H1 (cell line): ENCODE data around the gene ANKRD6. TPM values are rescaled to one million over a fixed set of nuclear protein-coding genes. Genes with fewer than 3 reads are reported as not detected.

Experiments
- CTCF ChIA-PET: fragments of 300-600 bp; sonication (Branson Sonifier 250); formaldehyde crosslinking; loops from one replicate; lab custom pipeline; 2021; ENCODE audit not compliant: partially characterized antibody; lab: Charles Lee
- POLR2A ChIA-PET: fragments of 300-600 bp; sonication (Branson Sonifier 250); formaldehyde crosslinking; loops from one replicate; lab custom pipeline; 2021; ENCODE audit warnings: inconsistent platforms; ENCODE audit not compliant: partially characterized antibody; lab: Charles Lee
- DNase-seq, 2 experiments: peaks; one replicate each; pipeline versions ENCODE4 v3.0.0 to v3.0.0-alpha.2; 2010 to 2022; ENCODE audit warnings: low spot score in 2 of 2, low read depth in 1 of 2, mixed read lengths in 1 of 2
- FAIRE-seq: peaks from 2 replicates; lab custom pipeline; 2011; peaks lifted over from hg19 to GRCh38; lab: Jason Lieb, UNC
- H2AFZ ChIP-seq: 2 replicates; pipeline ENCODE4 v1.8.1; 2012; ENCODE audit warnings: low read length, inconsistent platforms
- H2AK5ac ChIP-seq: 2 replicates; pipeline ENCODE4 v1.6.1; 2013; ENCODE audit warnings: low read depth, low read length
- H2BK120ac ChIP-seq: replicated peaks from 2 replicates; pipeline ENCODE3; 2013; ENCODE audit warnings: low read depth, low read length, inconsistent platforms
- H2BK12ac ChIP-seq: 2 replicates; pipeline ENCODE4 v1.6.1; 2013; ENCODE audit warnings: low read depth, low read length
- H2BK15ac ChIP-seq: 2 replicates; pipeline ENCODE4 v1.6.1; 2013; ENCODE audit warnings: low read length
- H2BK20ac ChIP-seq: 2 replicates; pipeline ENCODE4 v1.6.1; 2013; ENCODE audit warnings: low read length
- H2BK5ac ChIP-seq: 2 replicates; pipeline ENCODE4 v1.6.1; 2013; ENCODE audit warnings: low read depth, low read length
- H3K14ac ChIP-seq: 2 replicates; pipeline ENCODE4 v1.6.1; 2013; ENCODE audit warnings: inconsistent platforms; ENCODE audit not compliant: insufficient read length
- H3K18ac ChIP-seq: 2 replicates; pipeline ENCODE4 v1.6.1; 2013; ENCODE audit warnings: low read length; ENCODE audit errors: extremely low read depth
- H3K23ac ChIP-seq: 2 replicates; pipeline ENCODE4 v1.6.1; 2013; ENCODE audit warnings: inconsistent platforms; ENCODE audit not compliant: insufficient read length
- H3K23me2 ChIP-seq: 2 replicates; pipeline ENCODE4 v1.6.1; 2013; ENCODE audit warnings: low read depth, low read length
- H3K27ac ChIP-seq: 2 replicates; pipeline ENCODE4 v1.6.1; 2011; ENCODE audit warnings: low read depth, low read length, inconsistent platforms
- H3K27me3 ChIP-seq, 4 experiments: replicated peaks in 1 of 4; 1 replicate in 1 of 4; 2 replicates in 3 of 4; pipeline versions ENCODE4 v1.6.1 to v1.8.1; 2011 to 2013; ENCODE audit warnings: low read length in 3 of 4, mild to moderate bottlenecking in 3 of 4, inconsistent platforms in 2 of 4, mixed read lengths in 2 of 4, moderate library complexity in 1 of 4; ENCODE audit not compliant: control insufficient read depth in 3 of 4, insufficient read depth in 3 of 4; ENCODE audit errors: extremely low read depth in 1 of 4
- H3K36me3 ChIP-seq, 4 experiments: 2 replicates each; pipeline versions ENCODE4 v1.6.1 to v1.8.1; 2011 to 2013; ENCODE audit warnings: mild to moderate bottlenecking in 4 of 4, low read length in 3 of 4, moderate library complexity in 2 of 4, control low read depth in 1 of 4, inconsistent platforms in 1 of 4; ENCODE audit not compliant: insufficient read depth in 4 of 4, control insufficient read depth in 2 of 4
- H3K4ac ChIP-seq: replicated peaks from 2 replicates; pipeline ENCODE3; 2013; ENCODE audit warnings: low read length, low read depth, mixed read lengths, inconsistent platforms; ENCODE audit not compliant: insufficient read length
- H3K4me1 ChIP-seq, 4 experiments: replicated peaks in 1 of 4; 1 replicate in 1 of 4; 2 replicates in 3 of 4; pipeline versions ENCODE4 v1.6.1 to v1.8.1; 2011 to 2013; ENCODE audit warnings: low read length in 3 of 4, inconsistent platforms in 2 of 4, mixed read lengths in 1 of 4; ENCODE audit not compliant: insufficient read depth in 4 of 4, control insufficient read depth in 3 of 4
- H3K4me2 ChIP-seq, 2 experiments: 2 replicates each; pipeline versions ENCODE4 v1.6.1 to v1.8.1; 2011 to 2013; ENCODE audit warnings: low read depth in 2 of 2, low read length in 2 of 2, control low read depth in 1 of 2, inconsistent platforms in 1 of 2, mild to moderate bottlenecking in 1 of 2; ENCODE audit not compliant: insufficient read depth in 1 of 2
- H3K4me3 ChIP-seq, 4 experiments: fragments of 200-600, 300-600 bp in 1 of 4; sonication (generic), shearing (Covaris generic), sonication (Bioruptor Twin) in 1 of 4; 2 replicates each; pipeline versions ENCODE4 v1.5.1 to v1.8.1; 2011 to 2016; ENCODE audit warnings: low read length in 4 of 4, low read depth in 3 of 4, control low read depth in 2 of 4, inconsistent platforms in 2 of 4, mild to moderate bottlenecking in 2 of 4, mixed read lengths in 1 of 4, moderate library complexity in 1 of 4; ENCODE audit not compliant: insufficient read depth in 2 of 4; ENCODE audit errors: extremely low read depth in 1 of 4
- H3K56ac ChIP-seq: replicated peaks from 2 replicates; pipeline ENCODE3; 2013; ENCODE audit warnings: low read depth, mild to moderate bottlenecking, mixed read lengths, low read length, inconsistent platforms; ENCODE audit not compliant: insufficient read length
- H3K79me1 ChIP-seq: 2 replicates; pipeline ENCODE4 v1.6.1; 2013; ENCODE audit warnings: low read depth, low read length, control low read depth
- H3K79me2 ChIP-seq, 2 experiments: 2 replicates each; pipeline versions ENCODE4 v1.6.1 to v1.8.1; 2012 to 2013; ENCODE audit warnings: low read length in 2 of 2, mild to moderate bottlenecking in 2 of 2, inconsistent platforms in 1 of 2; ENCODE audit not compliant: insufficient read depth in 2 of 2, control insufficient read depth in 1 of 2
- H3K9ac ChIP-seq, 4 experiments: replicated peaks in 1 of 4; 1 replicate in 1 of 4; 2 replicates in 3 of 4; pipeline versions ENCODE4 v1.6.1 to v1.8.1; 2011 to 2013; ENCODE audit warnings: low read depth in 3 of 4, low read length in 3 of 4, control low read depth in 2 of 4, mild to moderate bottlenecking in 2 of 4, moderate library complexity in 2 of 4, inconsistent platforms in 1 of 4; ENCODE audit errors: extremely low read depth in 1 of 4
- H3K9me3 ChIP-seq, 2 experiments: 2 replicates each; pipeline versions ENCODE4 v1.6.1 to v1.8.1; 2012 to 2013; ENCODE audit warnings: mild to moderate bottlenecking in 2 of 2, moderate library complexity in 2 of 2, control low read depth in 1 of 2, inconsistent platforms in 1 of 2, low read depth in 1 of 2, low read length in 1 of 2, mixed read lengths in 1 of 2; ENCODE audit not compliant: insufficient read depth in 2 of 2
- H4K20me1 ChIP-seq, 2 experiments: replicated peaks in 1 of 2; 2 replicates each; pipeline versions ENCODE3 to v1.8.1; 2011 to 2013; ENCODE audit warnings: inconsistent platforms in 2 of 2, low read length in 2 of 2, mild to moderate bottlenecking in 1 of 2; ENCODE audit not compliant: insufficient read depth in 2 of 2, control insufficient read depth in 1 of 2
- H4K5ac ChIP-seq: 2 replicates; pipeline ENCODE4 v1.6.1; 2013; ENCODE audit warnings: low read length, low read depth, mixed read lengths, inconsistent platforms; ENCODE audit not compliant: insufficient read length
- H4K8ac ChIP-seq: 2 replicates; pipeline ENCODE4 v1.8.0; 2013; ENCODE audit warnings: mild to moderate bottlenecking, moderate library complexity, low read length, inconsistent platforms; ENCODE audit not compliant: insufficient read depth; ENCODE audit errors: extremely low read depth
- H4K91ac ChIP-seq: replicated peaks from 2 replicates; pipeline ENCODE3; 2013; ENCODE audit warnings: low read length, mixed read lengths, inconsistent platforms; ENCODE audit not compliant: insufficient read length
- ATF2 ChIP-seq: IDR thresholded peaks from 2 replicates; pipeline ENCODE4 v1.6.1; 2012; ENCODE audit warnings: low read length, inconsistent platforms
- FOSL1 ChIP-seq: IDR thresholded peaks from 2 replicates; pipeline ENCODE4 v1.6.1; 2011; ENCODE audit warnings: mild to moderate bottlenecking, low read depth, low read length, moderate library complexity; ENCODE audit not compliant: insufficient read depth
- JUN ChIP-seq: IDR thresholded peaks from 2 replicates; pipeline ENCODE4 v1.6.1; 2011; ENCODE audit warnings: low read depth, mild to moderate bottlenecking, improper control_type of control experiment, low read length
- JUND ChIP-seq: IDR thresholded peaks from 2 replicates; pipeline ENCODE4 v1.6.1; 2011; ENCODE audit warnings: mild to moderate bottlenecking, improper control_type of control experiment, low read length
- MAFK ChIP-seq: IDR thresholded peaks from 2 replicates; pipeline ENCODE4 v1.6.1; 2012; ENCODE audit warnings: low read depth, mild to moderate bottlenecking, improper control_type of control experiment, low read length
- RBBP5 ChIP-seq: IDR thresholded peaks from 2 replicates; pipeline ENCODE4 v1.7.1; 2012; ENCODE audit warnings: low read depth, mild to moderate bottlenecking, inconsistent platforms, low read length, moderate library complexity, borderline replicate concordance
- RFX5 ChIP-seq: IDR thresholded peaks from 2 replicates; pipeline ENCODE4 v1.6.1; 2011; ENCODE audit warnings: low read depth, low read length, improper control_type of control experiment, borderline replicate concordance
- SIN3A ChIP-seq, 2 experiments: IDR thresholded peaks in 1 of 2; conservative IDR thresholded peaks in 1 of 2; 2 replicates each; pipeline ENCODE4 v1.6.1; 2011 to 2012; ENCODE audit warnings: low read length in 2 of 2, improper control_type of control experiment in 1 of 2, low read depth in 1 of 2, mild to moderate bottlenecking in 1 of 2
- SP2 ChIP-seq: IDR thresholded peaks from 2 replicates; pipeline ENCODE4 v1.6.1; 2012; ENCODE audit warnings: mild to moderate bottlenecking, low read length, inconsistent platforms
- TEAD4 ChIP-seq: IDR thresholded peaks from 2 replicates; pipeline ENCODE4 v1.6.1; 2012; ENCODE audit warnings: low read depth, low read length, inconsistent platforms, mixed read lengths
- WGBS, 2 experiments: shearing (Covaris generic) in 1 of 2; methylation state at CpG; one replicate each; pipeline versions ENCODE4 v1.1.6 to v1.1.7; 2013 to 2015; ENCODE audit warnings: low lambda C conversion rate in 2 of 2, mixed read lengths in 2 of 2, inconsistent platforms in 1 of 2, low coverage in 1 of 2, missing lambda C conversion rate in 1 of 2; ENCODE audit not compliant: insufficient replicate concordance in 2 of 2, insufficient coverage in 1 of 2, insufficient read length in 1 of 2; ENCODE audit errors: extremely low coverage in 1 of 2, missing lambda C conversion rate in 1 of 2; 5-methylcytosine and 5-hydroxymethylcytosine counted together
- polyA plus RNA-seq, 7 experiments: library from polyadenylated mRNA; depleted of rRNA in 3 of 7; stranded (reverse) in 5 of 7; unstranded in 2 of 7; fragments of >200 nt in 5 of 7; fragments of 200-250 nt in 2 of 7; gene quantifications; 1 replicate in 5 of 7; 2 replicates in 1 of 7; 4 replicates in 1 of 7; pipeline versions ENCODE4 v1.2.1 to v1.2.3, GENCODE V29; 2011 to 2013; ENCODE audit warnings: missing spikeins in 2 of 7, mixed read lengths in 2 of 7
- total RNA-seq: library from RNA; stranded (reverse); fragmentation: NEBNext Ultra II Directional; extraction: Animal tissue kit (Norgen Biotek cat#: 25700); gene quantifications from 2 replicates; pipeline ENCODE4 v1.2.1, GENCODE V29; 2021

Gene ANKRD6
- total and polyA plus RNA-seq, 2 of the 8 experiments (the other 6 are each of a cell fraction or from before 2014, with no cell fraction given): 5.9 to 12.8 TPM

- Histone ChIP-seq H4K91ac (no peak overlapping the region), H2BK20ac (no peak overlapping the region; the same call in 1 of the 2 replicates), H4K20me1 (no peaks in the 10 kb centered on the region), H4K8ac (no peak overlapping the region), H3K79me2 (0 out of 4 replicates have a peak, but pooled peaks cover 0 to 4% of the 10 kb centered on the region in 2 experiments), H3K23me2 (no peaks in the 10 kb centered on the region), H2BK5ac (peak overlapping the region; percentile 31; the same call in 1 of the 2 replicates), H3K4me2 (no peak overlapping the region), H3K27ac (0 out of 2 replicates have a peak overlapping the region, but pooled peaks have one; percentile 27), H2BK12ac (no peak overlapping the region), H3K4me3 (no peak overlapping the region), H2BK15ac (no peak overlapping the region), H3K56ac (no peak overlapping the region), H3K23ac (no peak overlapping the region), H2AFZ (no peak overlapping the region), H4K5ac (no peak overlapping the region), H3K36me3 (peaks cover 53 to 93% (median 79%) of the 10 kb centered on the region in 4 experiments), H3K9ac (no peak overlapping the region), H3K4me1 (peaks cover 12 to 26% (median 20%) of the 10 kb centered on the region in 4 experiments; a peak in 6 of 7 replicates), H3K4ac (no peak overlapping the region), H3K14ac (no peak overlapping the region), H2AK5ac (no peak overlapping the region), H3K9me3 (no peaks in the 10 kb centered on the region), H3K27me3 (no peaks in the 10 kb centered on the region), H2BK120ac (no peak overlapping the region), H3K18ac (no peak overlapping the region), H3K79me1 (peaks cover 2% of the 10 kb centered on the region; the same call in 1 of the 2 replicates)
- FAIRE-seq (no peak), DNase-seq (no peak)
- ChIA-PET POLR2A (no interaction called here), CTCF (no interaction called here)
- WGBS, 2 experiments: 90% methylated on average over 7 of the region's 7 CpGs; no CpG with 5 or more reads in 1 of the 2 experiments
- TF ChIP-seq RFX5 (no peak), TEAD4 (no peak), JUN (no peak), ATF2 (no peak), JUND (no peak), MAFK (no peak), SIN3A (conservative IDR thresholded peaks at IDR 0.05 in 1 of 2, IDR thresholded peaks at IDR 0.05 in 1 of 2; ENCODE audit: low read depth in 1 of 2, low read length in 2 of 2) (no peak), FOSL1 (no peak), RBBP5 (no peak), SP2 (no peak)
Observed at GRCh38 chr6:89675949-89676748, 243.2 kb downstream of the ANKRD6 start.
